Uterus (tissue), 2 donors: ENCODE measurements around the gene TSKU.

Experiments used
- POLR2A ChIP-seq, 2 donors: fragments of 450-650 bp; IDR thresholded peaks; one replicate each; pipeline ENCODE4 v1.6.1; 2016; ENCODE audit warnings: antibody characterized with exemption in 2 of 2, mild to moderate bottlenecking in 1 of 2, moderate library complexity in 1 of 2
- TF ChIP-seq, protein P1 (sequence below), 4 experiments: fragments of 200-600 bp in 2 of 4; fragments of 450-650 bp in 2 of 4; sonication (generic) in 2 of 4; IDR thresholded peaks; one replicate each; pipeline ENCODE4 v1.5.1; 2016 to 2019; ENCODE audit warnings: antibody characterized with exemption in 4 of 4, mild to moderate bottlenecking in 2 of 4, moderate library complexity in 1 of 4

DNA sequence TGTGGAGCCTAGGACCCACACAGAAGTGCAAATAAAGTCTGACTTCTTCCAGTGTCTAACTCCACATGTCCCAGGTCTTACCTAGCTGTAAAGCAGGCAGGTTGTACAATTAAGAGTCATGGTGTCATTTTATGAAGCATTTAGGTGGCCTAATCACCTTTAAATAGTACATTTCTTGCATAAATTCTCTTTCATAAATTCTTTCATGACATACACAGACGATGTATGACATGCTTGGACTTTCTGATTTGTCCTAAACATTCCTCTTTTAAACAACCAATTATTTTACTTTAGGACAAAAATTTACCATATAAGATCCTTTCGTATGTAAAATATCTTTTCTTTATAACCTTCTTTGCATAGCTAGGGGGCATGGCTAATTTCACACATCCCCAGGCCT lies 31.3 kb downstream of the TSKU start:
- TF ChIP-seq, protein P1, sequence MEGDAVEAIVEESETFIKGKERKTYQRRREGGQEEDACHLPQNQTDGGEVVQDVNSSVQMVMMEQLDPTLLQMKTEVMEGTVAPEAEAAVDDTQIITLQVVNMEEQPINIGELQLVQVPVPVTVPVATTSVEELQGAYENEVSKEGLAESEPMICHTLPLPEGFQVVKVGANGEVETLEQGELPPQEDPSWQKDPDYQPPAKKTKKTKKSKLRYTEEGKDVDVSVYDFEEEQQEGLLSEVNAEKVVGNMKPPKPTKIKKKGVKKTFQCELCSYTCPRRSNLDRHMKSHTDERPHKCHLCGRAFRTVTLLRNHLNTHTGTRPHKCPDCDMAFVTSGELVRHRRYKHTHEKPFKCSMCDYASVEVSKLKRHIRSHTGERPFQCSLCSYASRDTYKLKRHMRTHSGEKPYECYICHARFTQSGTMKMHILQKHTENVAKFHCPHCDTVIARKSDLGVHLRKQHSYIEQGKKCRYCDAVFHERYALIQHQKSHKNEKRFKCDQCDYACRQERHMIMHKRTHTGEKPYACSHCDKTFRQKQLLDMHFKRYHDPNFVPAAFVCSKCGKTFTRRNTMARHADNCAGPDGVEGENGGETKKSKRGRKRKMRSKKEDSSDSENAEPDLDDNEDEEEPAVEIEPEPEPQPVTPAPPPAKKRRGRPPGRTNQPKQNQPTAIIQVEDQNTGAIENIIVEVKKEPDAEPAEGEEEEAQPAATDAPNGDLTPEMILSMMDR (IDR thresholded peaks at IDR 0.05), result no peak
- no peak for TF ChIP-seq POLR2A (IDR thresholded peaks at IDR 0.05)
